Loucy (cell line): Measurements from ENCODE around the gene BCAS3.

Experiments
- CTCF ChIP-seq: fragments of 200-600 bp; sonication (generic); conservative IDR thresholded peaks from 2 replicates; pipeline ENCODE4 v1.5.1; 2014; ENCODE audit warnings: mild to moderate bottlenecking, antibody characterized with exemption, low read length
- EZH2phosphoT487 ChIP-seq: fragments of 200-600 bp; IDR thresholded peaks from 2 replicates; pipeline ENCODE4 v1.6.1; 2018; ENCODE audit warnings: antibody characterized with exemption, mild to moderate bottlenecking, moderate library complexity, borderline replicate concordance

GRCh38 chr17:60713608-60714007 is 36.0 kb downstream of the BCAS3 start:
- TF ChIP-seq CTCF: no peak
- no peak for TF ChIP-seq EZH2phosphoT487
